Measurements from ENCODE around the gene SCNN1A. TPM values are rescaled to one million over a fixed set of nuclear protein-coding genes. Genes with fewer than 3 reads are reported as not detected.

Gene SCNN1A
- total and polyA plus RNA-seq, 2 donors (not counting 3 experiments of a cell fraction or from before 2014, with no cell fraction given): 0.12 to 0.18 TPM

DNA sequence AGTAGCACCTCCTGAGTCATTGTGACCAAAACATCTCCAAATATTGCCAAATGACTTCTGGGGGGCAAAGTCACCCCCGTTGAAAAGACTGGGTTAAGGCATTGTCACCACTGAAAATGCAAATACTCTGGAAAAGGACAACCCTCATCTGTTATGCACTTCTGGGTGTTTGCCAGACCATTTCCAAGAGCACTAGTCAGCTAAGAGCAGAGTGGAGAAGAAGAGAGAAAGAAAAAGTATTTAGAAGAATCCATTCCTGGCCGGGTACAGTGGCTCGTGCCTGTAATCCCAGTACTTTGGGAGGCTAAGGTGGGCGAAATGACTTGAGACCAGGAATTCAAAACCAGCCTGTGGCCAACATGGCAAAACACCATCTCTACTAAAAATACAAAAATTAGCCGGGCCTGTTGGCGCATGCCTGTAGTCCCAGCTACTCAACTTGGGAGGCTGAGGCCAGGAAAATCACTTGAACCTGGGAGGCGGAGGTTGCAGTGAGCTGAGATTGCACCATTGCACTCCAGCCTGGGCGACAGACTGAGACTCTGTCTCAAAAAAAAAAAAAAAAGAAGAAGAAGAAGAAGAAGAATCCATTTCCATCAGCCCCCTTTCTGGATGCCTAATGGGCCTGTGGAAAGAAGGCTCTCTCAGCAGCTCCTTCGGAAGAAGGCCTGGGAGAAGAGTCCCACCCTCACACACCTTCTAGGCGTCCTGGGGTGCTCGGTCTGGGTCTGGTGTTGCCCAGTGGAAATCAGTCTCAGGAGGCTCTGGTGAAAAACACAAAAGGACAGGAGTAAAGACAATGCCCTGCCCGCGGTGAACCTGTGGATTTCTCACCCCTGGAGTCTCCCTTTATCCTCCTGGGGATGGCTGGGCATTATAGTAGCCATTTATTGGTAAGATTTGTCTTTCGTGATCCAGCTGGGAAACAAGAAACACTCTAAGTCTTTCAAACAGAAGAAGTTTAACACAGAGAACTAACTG lies 5.1 kb upstream of the SCNN1A start:
- no peak overlapping the region for H3K27ac ChIP-seq (ENCODE audit: insufficient read depth, low read depth, low read length)
- POLR2A ChIA-PET: interaction anchor here (0.8 kb wide), 1 partner anchor 41 kb away, joined by 3 read pairs; no protein-coding TSS in a partner anchor
- intact Hi-C loops (cut with micrococcal nuclease) (no loop called here), dilution Hi-C loops (cut with MboI; ENCODE audit: extremely low pct_ligation_motif_present, low sequenced_read_pairs) (no loop called here)
- peaks cover 15% of the 10 kb centered on the region for H3K79me2 ChIP-seq (ENCODE audit: control insufficient read depth, insufficient read depth, low read length)
- FAIRE-seq (no peak), DNase-seq (ENCODE audit: low read depth, low spot score) (no peak)
- TF ChIP-seq POLR2AphosphoS5 (IDR thresholded peaks at IDR 0.05; ENCODE audit: insufficient read depth, low read depth, low read length) (no peak), JUN (IDR thresholded peaks at IDR 0.05; ENCODE audit: borderline replicate concordance, insufficient read depth, insufficient read length, low read depth) (no peak), GATA2 (IDR thresholded peaks at IDR 0.05; ENCODE audit: insufficient read depth, insufficient read length, low read depth, low read length) (no peak), EZH2 (IDR thresholded peaks at IDR 0.05; ENCODE audit: borderline replicate concordance, low read depth, low read length, severe bottlenecking) (no peak)
- TF ChIP-seq, protein P1, sequence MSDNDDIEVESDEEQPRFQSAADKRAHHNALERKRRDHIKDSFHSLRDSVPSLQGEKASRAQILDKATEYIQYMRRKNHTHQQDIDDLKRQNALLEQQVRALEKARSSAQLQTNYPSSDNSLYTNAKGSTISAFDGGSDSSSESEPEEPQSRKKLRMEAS (IDR thresholded peaks at IDR 0.05; ENCODE audit: insufficient read depth, insufficient read length): no peak
- peaks cover 23% of the 10 kb centered on the region for H3K4me1 ChIP-seq (ENCODE audit: control insufficient read depth, extremely low read depth, insufficient read depth, low read length)
- H3K27me3 ChIP-seq (ENCODE audit: control insufficient read depth in 2 of 2, insufficient read depth in 2 of 2, low read length in 2 of 2): no peaks in the 10 kb centered on the region
- no peaks in the 10 kb centered on the region for H3K9me1 ChIP-seq (replicated peaks; ENCODE audit: control insufficient read depth, extremely low read depth, insufficient read depth, low read length)
- H3K4me3 ChIP-seq (replicated peaks in 1 of 3; ENCODE audit: insufficient read depth in 1 of 3, low read depth in 1 of 3, low read length in 3 of 3): no peak overlapping the region
- BruUV-seq (replicated peaks): no TSS peak
- no peaks in the 10 kb centered on the region for H3K36me3 ChIP-seq (ENCODE audit: control insufficient read depth in 2 of 2, extremely low read depth in 1 of 2, insufficient read depth in 2 of 2, low read length in 2 of 2)
- no peak overlapping the region for H2AFZ ChIP-seq (ENCODE audit: low read depth, low read length)
- CTCF ChIA-PET: interaction anchor here (0.7 to 2.0 kb wide), 2 partner anchors 32 to 57 kb away, joined by 4 to 7 read pairs; no protein-coding TSS in a partner anchor
- H4K20me1 ChIP-seq (replicated peaks; ENCODE audit: control insufficient read depth, extremely low read depth, insufficient read depth, low read length): no peaks in the 10 kb centered on the region
- no peak overlapping the region for H3K4me2 ChIP-seq (ENCODE audit: insufficient read depth, low read length)
- H3K9me3 ChIP-seq (replicated peaks; ENCODE audit: control insufficient read depth, insufficient read depth, low read length): no peaks in the 10 kb centered on the region
- no peak overlapping the region for H3K9ac ChIP-seq (replicated peaks; ENCODE audit: extremely low read depth, insufficient read depth, low read length)
